HG02884 (cell line): ENCODE data around the gene CCNQ.
"Not testable (repeated sequence)": the region's sequence is repeated elsewhere in the genome, so short reads cannot be mapped to it uniquely, and the experiment has no call there.

ENCODE experiments used
- ATAC-seq: cut with Tn5 transposase; IDR thresholded peaks from one replicate; pipeline ENCODE4 v1.9.1; 2021; ENCODE audit warnings: mild to moderate bottlenecking, moderate library complexity; ENCODE audit not compliant: unreplicated experiment

CCNQ gene

GRCh38 chrX:153623310-153624029 is 24.5 kb upstream of the CCNQ start:
- ATAC-seq: no peak

- ATAC-seq: no peak
Observed at GRCh38 chrX:153622661-153623309, 23.8 kb upstream of the CCNQ start.

GRCh38 chrX:153621949-153622598 is 23.1 kb upstream of the CCNQ start:
- ATAC-seq: no peak

- ATAC-seq: no peak
Observed at GRCh38 chrX:153620576-153620975, 21.6 kb upstream of the CCNQ start.

GRCh38 chrX:153614818-153615217 is 15.9 kb upstream of the CCNQ start:
- no peak for ATAC-seq

- ATAC-seq: no peak
Observed at GRCh38 chrX:153612413-153612812, 13.5 kb upstream of the CCNQ start.

- ATAC-seq: no peak
Observed at GRCh38 chrX:153611298-153612095, 12.6 kb upstream of the CCNQ start.

- no peak for ATAC-seq
Observed at GRCh38 chrX:153610836-153611213, 11.9 kb upstream of the CCNQ start.

GRCh38 chrX:153609917-153610835 is 11.2 kb upstream of the CCNQ start:
- no peak for ATAC-seq

GRCh38 chrX:153608806-153609205 is 9.9 kb upstream of the CCNQ start:
- ATAC-seq: no peak

- no peak for ATAC-seq
Observed at GRCh38 chrX:153608376-153608775, 9.4 kb upstream of the CCNQ start.

GRCh38 chrX:153606503-153606902 is 7.6 kb upstream of the CCNQ start:
- ATAC-seq: no peak

GRCh38 chrX:153604666-153605380 is 5.9 kb upstream of the CCNQ start:
- ATAC-seq: not testable (repeated sequence)

- ATAC-seq: no peak
Observed at GRCh38 chrX:153603131-153603656, 4.3 kb upstream of the CCNQ start.

GRCh38 chrX:153602601-153603000 is 3.7 kb upstream of the CCNQ start:
- no peak for ATAC-seq

- ATAC-seq: no peak
Observed at GRCh38 chrX:153601511-153602110, 2.7 kb upstream of the CCNQ start.

GRCh38 chrX:153600921-153601320 is 2.0 kb upstream of the CCNQ start:
- ATAC-seq: no peak

GRCh38 chrX:153600032-153600373 is 1.1 kb upstream of the CCNQ start:
- ATAC-seq: no peak
